HepG2 (cell line): ENCODE measurements around the gene LGR6. TPM values are rescaled to one million over a fixed set of nuclear protein-coding genes. Genes with fewer than 3 reads are reported as not detected.

Experiments
- ASH2L ChIP-seq: fragments of 300-600, 200-600 bp; sonication (generic); IDR thresholded peaks from 2 replicates; pipeline ENCODE4 v1.7.0; 2017; ENCODE audit warnings: low read depth, mild to moderate bottlenecking, moderate library complexity, mixed read lengths, low read length; ENCODE audit not compliant: insufficient read length
- CENPT ChIP-seq: sonication (generic); formaldehyde crosslinking; IDR thresholded peaks from 2 replicates; pipeline ENCODE4 v1.8.0; 2022; ENCODE audit warnings: low read depth, mild to moderate bottlenecking, moderate library complexity, missing genetic modification reagents
- FLYWCH1 ChIP-seq: sonication (generic); formaldehyde crosslinking; IDR thresholded peaks from 2 replicates; pipeline ENCODE4 v1.8.1; 2023; ENCODE audit warnings: mild to moderate bottlenecking, missing genetic modification reagents
- HNF4G ChIP-seq, 2 experiments: sonication (generic) in 1 of 2; formaldehyde crosslinking in 1 of 2; IDR thresholded peaks; 2 replicates each; pipeline versions ENCODE4 v1.4.0 to v1.6.1; 2011 to 2020; ENCODE audit warnings: borderline replicate concordance in 2 of 2, low read depth in 2 of 2, mild to moderate bottlenecking in 2 of 2, low read length in 1 of 2, missing genetic modification reagents in 1 of 2, moderate library complexity in 1 of 2
- NR1H2 ChIP-seq: sonication (generic); formaldehyde crosslinking; IDR thresholded peaks from 2 replicates; pipeline ENCODE4 v1.8.1; 2022; ENCODE audit warnings: low read depth, missing genetic modification reagents, borderline replicate concordance
- PCBP2 ChIP-seq: fragments of 200-400 bp; formaldehyde crosslinking; optimal IDR thresholded peaks from 2 replicates; pipeline ENCODE3; 2018; ENCODE audit warnings: low read length, low read depth; ENCODE audit not compliant: poor library complexity, severe bottlenecking
- PLSCR1 ChIP-seq: sonication (generic); formaldehyde crosslinking; IDR thresholded peaks from 2 replicates; pipeline ENCODE4 v1.5.0; 2020; ENCODE audit warnings: missing genetic modification reagents, mild to moderate bottlenecking, borderline replicate concordance
- RFX5 ChIP-seq: IDR thresholded peaks from 2 replicates; pipeline ENCODE4 v1.6.1; 2011; ENCODE audit warnings: low read depth, low read length, improper control_type of control experiment
- ZNF136 ChIP-seq: sonication (generic); formaldehyde crosslinking; IDR thresholded peaks from 2 replicates; pipeline ENCODE4 v1.8.1; 2022; ENCODE audit warnings: low read depth, mild to moderate bottlenecking, moderate library complexity, missing genetic modification reagents
- ZNF20 ChIP-seq: sonication (generic); formaldehyde crosslinking; IDR thresholded peaks from 2 replicates; pipeline ENCODE4 v1.4.0; 2020; ENCODE audit warnings: mild to moderate bottlenecking, moderate library complexity, missing genetic modification reagents
- ZNF724P ChIP-seq: sonication (generic); formaldehyde crosslinking; IDR thresholded peaks from 2 replicates; pipeline ENCODE4 v1.8.0; 2022; ENCODE audit warnings: missing genetic modification reagents, borderline replicate concordance
- ZSCAN9 ChIP-seq: IDR thresholded peaks from 2 replicates; pipeline ENCODE4 v1.6.1; 2016; ENCODE audit warnings: borderline replicate concordance
- ZXDC ChIP-seq: sonication (generic); formaldehyde crosslinking; IDR thresholded peaks from 2 replicates; pipeline ENCODE4 v1.5.0; 2020; ENCODE audit warnings: mild to moderate bottlenecking, missing genetic modification reagents
- polyA plus RNA-seq, 8 experiments: library from polyadenylated mRNA; depleted of rRNA in 3 of 8; stranded (reverse) in 7 of 8; unstranded in 1 of 8; fragments of >200 nt; fragmentation: Illumina TruSeq in 4 of 8; extraction: Trizol in 4 of 8; gene quantifications; 2 replicates each; pipeline versions ENCODE4 v1.2.1 to v1.2.3, GENCODE V29; 2011 to 2016; ENCODE audit warnings: low read depth in 4 of 8, missing spikeins in 1 of 8, mixed read lengths in 1 of 8; ENCODE audit not compliant: insufficient read depth in 1 of 8
- total RNA-seq, 5 experiments: library from RNA; depleted of rRNA; stranded (reverse); fragments of >200 nt; fragmentation: Illumina TruSeq; extraction: Trizol; gene quantifications; 2 replicates each; pipeline ENCODE4 v1.2.3, GENCODE V29; 2016; ENCODE audit warnings: low read depth in 1 of 5
- TF ChIP-seq, protein P1 (sequence below), 2 experiments: fragments of 450-650 bp in 1 of 2; sonication (generic) in 1 of 2; formaldehyde crosslinking in 1 of 2; IDR thresholded peaks; 2 replicates each; pipeline versions ENCODE4 v1.6.1 to v1.8.0; 2016 to 2022; ENCODE audit warnings: antibody characterized with exemption in 1 of 2, mild to moderate bottlenecking in 1 of 2, missing genetic modification reagents in 1 of 2

LGR6 gene
- total and polyA plus RNA-seq, 2 of the 13 experiments (the other 11 are each of a cell fraction or from before 2014, with no cell fraction given), result 0.07 TPM; not detected in 1

- TF ChIP-seq ZNF724P (CRISPR knock-in tag) (no peak), ZXDC (CRISPR knock-in tag) (no peak), ZSCAN9 (no peak), PCBP2 (no peak), CENPT (CRISPR knock-in tag) (peak; percentile 43; the same call in 1 of the 2 replicates), NR1H2 (CRISPR knock-in tag) (no peak), PLSCR1 (CRISPR knock-in tag) (no peak), ASH2L (no peak), HNF4G (IDR thresholded peaks at IDR 0.05; ENCODE audit: borderline replicate concordance, low read depth, low read length) (no peak), HNF4G (CRISPR knock-in tag; IDR thresholded peaks at IDR 0.05; ENCODE audit: borderline replicate concordance, low read depth) (0 out of 2 replicates have a peak, but pooled peaks have one; percentile 23), ZNF136 (CRISPR knock-in tag) (no peak), RFX5 (no peak), ZNF20 (CRISPR knock-in tag) (no peak), FLYWCH1 (CRISPR knock-in tag) (no peak)
- TF ChIP-seq, protein P1, sequence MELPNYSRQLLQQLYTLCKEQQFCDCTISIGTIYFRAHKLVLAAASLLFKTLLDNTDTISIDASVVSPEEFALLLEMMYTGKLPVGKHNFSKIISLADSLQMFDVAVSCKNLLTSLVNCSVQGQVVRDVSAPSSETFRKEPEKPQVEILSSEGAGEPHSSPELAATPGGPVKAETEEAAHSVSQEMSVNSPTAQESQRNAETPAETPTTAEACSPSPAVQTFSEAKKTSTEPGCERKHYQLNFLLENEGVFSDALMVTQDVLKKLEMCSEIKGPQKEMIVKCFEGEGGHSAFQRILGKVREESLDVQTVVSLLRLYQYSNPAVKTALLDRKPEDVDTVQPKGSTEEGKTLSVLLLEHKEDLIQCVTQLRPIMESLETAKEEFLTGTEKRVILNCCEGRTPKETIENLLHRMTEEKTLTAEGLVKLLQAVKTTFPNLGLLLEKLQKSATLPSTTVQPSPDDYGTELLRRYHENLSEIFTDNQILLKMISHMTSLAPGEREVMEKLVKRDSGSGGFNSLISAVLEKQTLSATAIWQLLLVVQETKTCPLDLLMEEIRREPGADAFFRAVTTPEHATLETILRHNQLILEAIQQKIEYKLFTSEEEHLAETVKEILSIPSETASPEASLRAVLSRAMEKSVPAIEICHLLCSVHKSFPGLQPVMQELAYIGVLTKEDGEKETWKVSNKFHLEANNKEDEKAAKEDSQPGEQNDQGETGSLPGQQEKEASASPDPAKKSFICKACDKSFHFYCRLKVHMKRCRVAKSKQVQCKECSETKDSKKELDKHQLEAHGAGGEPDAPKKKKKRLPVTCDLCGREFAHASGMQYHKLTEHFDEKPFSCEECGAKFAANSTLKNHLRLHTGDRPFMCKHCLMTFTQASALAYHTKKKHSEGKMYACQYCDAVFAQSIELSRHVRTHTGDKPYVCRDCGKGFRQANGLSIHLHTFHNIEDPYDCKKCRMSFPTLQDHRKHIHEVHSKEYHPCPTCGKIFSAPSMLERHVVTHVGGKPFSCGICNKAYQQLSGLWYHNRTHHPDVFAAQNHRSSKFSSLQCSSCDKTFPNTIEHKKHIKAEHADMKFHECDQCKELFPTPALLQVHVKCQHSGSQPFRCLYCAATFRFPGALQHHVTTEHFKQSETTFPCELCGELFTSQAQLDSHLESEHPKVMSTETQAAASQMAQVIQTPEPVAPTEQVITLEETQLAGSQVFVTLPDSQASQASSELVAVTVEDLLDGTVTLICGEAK (IDR thresholded peaks at IDR 0.05), result no peak
- TF ChIP-seq, protein P1 (CRISPR knock-in tag; IDR thresholded peaks at IDR 0.05), result no peak
Measured at GRCh38 chr1:202144402-202145067, 49.1 kb upstream of the LGR6 start, which contains the start of gene ARL8A (continued).
